HUDEP-2 (cell line): ENCODE data around the gene IL1RL2.
A peak's percentile ranks its signal among the peaks of the same experiment; 100 is the strongest.

Source experiments
- DNase-seq, 76 experiments: peaks; one replicate each; lab custom pipeline; 2025; ENCODE audit not compliant: unreplicated experiment in 76 of 76; lab: John Stamatoyannopoulos, UW

Gene IL1RL2

DNA sequence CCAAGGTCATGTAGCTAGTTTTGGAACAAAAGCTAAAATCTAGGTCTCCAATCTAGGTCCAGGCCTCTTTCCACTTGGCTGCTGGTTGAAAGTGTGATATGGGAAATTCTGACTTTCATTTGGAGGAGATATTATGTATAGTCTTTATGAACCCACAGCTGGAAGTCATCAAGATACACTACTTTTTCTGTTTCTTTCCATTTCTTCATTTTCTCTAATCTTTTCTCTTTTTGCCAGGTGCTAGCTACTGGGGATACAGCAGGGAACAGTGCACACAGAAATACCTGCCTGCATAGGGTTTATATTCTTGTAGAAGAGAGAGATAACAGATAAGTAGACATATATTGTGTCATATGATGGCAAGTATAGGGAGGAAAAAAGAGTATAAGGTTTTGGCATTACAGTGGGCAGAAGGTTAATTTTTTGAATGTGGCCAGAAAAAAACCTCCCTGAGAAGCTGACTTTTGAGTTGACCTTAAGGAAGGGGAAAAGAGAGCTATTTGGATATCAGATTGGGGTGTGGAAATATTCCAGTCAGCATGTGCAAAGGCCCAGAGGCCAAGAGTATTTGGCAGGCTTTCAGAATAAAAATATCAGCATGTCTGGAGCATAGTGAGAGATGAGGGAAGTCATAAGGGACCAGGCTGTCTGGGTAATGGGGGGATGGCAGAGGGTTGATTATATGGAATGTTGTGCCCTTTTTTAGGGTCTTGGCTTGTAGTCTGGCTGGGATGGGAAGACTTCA is 28.6 kb upstream of the IL1RL2 start:
- no peak for DNase-seq

- DNase-seq, result no peak
These were observed 27.5 kb upstream of the IL1RL2 start for GRCh38 chr2:102159295-102159694.

DNA sequence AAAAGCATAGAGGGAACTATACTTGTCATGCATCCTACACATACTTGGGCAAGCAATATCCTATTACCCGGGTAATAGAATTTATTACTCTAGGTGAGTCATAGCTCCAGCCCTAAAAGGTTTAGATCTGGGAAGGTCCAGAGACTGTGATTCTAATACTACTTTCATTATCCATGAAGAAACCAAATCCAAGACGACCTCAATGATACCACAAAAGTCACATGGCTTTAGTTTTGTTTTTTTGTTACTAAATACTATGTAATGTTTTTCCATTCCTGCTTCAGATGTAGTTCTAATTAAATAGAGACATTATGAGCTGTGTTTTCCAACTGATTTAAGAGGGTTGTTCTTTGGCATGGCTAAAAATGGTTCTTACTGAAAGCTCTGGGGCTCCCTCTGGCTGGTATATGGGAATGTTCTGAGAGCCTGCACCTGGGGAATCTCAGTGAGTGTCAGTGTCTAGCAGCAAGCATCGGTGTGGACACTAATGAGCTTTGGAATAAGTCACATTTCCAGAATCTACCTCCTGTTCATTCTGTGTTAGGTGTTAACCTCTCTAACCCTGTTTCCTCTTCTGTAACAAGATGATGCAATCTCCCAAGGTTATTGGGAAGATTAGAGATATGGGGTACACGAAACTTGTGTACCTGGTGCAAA is 20.5 kb upstream of the IL1RL2 start:
- peak in 8 of 76 experiments; percentile 0 to 7 (median 4) for DNase-seq

- DNase-seq, result no peak
These were observed 18.6 kb upstream of the IL1RL2 start for GRCh38 chr2:102168026-102168771.

- DNase-seq, result no peak
These were observed 14.9 kb upstream of the IL1RL2 start for GRCh38 chr2:102171946-102172345.

GRCh38 chr2:102172745-102173144 is 14.1 kb upstream of the IL1RL2 start:
- DNase-seq, result no peak

DNA sequence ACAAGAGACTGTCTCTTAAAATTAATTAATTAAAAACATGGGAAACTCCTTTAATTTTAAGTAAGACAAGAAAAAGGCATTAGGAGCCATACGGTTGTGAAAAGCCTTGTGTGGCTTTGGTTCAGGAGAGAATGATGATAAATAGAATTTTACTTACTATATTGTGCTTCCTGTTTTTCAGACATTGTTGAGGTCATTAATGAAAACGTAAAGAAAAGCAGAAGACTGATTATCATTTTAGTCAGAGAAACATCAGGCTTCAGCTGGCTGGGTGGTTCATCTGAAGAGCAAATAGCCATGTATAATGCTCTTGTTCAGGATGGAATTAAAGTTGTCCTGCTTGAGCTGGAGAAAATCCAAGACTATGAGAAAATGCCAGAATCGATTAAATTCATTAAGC is 10.7 kb upstream of the IL1RL2 start:
- no peak for DNase-seq

GRCh38 chr2:102177814-102178478 is 8.9 kb upstream of the IL1RL2 start:
- no peak for DNase-seq

DNA sequence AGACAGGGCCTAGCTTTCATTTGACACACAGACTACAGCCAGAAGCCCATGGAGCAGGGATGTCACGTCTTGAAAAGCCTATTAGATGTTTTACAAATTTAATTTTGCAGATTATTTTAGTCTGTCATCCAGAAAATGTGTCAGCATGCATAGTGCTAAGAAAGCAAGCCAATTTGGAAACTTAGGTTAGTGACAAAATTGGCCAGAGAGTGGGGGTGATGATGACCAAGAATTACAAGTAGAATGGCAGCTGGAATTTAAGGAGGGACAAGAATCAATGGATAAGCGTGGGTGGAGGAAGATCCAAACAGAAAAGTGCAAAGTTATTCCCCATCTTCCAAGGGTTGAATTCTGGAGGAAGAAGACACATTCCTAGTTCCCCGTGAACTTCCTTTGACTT is 7.8 kb upstream of the IL1RL2 start:
- no peak for DNase-seq

- no peak for DNase-seq
These were observed 6.8 kb upstream of the IL1RL2 start for GRCh38 chr2:102179788-102180686.

DNA sequence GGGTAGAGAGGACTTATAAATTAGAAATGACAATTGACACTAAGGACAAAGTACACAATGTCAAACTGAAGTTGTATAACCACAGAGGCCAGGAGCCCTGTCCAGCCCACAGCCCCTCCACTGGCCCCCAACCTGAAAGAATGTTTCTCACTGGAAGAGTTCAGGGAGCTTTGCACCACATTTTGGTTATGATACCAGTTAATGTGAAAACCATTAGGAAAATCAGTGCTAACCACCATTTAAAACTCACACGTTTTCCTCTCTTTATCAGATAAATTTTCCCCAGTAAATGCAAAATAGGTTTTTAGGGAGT is 6.2 kb upstream of the IL1RL2 start:
- no peak for DNase-seq

GRCh38 chr2:102181376-102181775 is 5.4 kb upstream of the IL1RL2 start:
- no peak for DNase-seq

DNA sequence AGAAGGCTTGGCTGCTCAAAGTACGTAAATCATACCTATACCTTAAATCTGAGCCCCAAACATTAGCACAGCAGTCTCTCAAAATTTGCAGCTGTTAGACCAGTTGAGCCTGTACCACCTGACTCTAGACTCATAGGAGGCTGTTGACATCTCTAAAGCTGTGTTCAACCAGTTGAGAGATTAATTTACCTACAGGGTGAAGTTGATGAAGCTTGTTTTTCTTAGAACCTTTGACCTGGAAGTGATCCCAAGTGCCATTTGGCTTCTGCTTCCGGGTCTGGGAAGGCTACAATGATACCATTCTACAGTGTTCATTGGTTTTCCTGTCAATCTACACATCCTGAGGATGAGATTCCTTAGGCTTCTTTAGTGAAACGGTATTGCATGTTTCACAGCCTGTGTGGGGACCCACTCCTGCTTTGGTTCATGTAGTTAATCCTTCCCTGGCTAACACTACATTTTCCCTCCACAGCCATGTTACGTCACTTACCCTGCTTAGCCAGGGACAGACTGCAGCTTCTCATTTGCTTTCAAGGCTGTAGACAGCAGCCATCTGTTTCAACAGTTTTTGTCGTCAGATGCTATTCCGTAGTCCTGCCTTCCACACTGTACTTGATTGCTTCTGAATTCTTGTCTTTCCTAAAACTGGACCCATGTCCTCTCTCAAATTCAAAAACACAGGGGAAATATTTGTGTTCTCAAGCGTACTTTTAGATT is 4.7 kb upstream of the IL1RL2 start:
- no peak for DNase-seq

GRCh38 chr2:102184018-102184417 is 2.8 kb upstream of the IL1RL2 start:
- no peak for DNase-seq

DNA sequence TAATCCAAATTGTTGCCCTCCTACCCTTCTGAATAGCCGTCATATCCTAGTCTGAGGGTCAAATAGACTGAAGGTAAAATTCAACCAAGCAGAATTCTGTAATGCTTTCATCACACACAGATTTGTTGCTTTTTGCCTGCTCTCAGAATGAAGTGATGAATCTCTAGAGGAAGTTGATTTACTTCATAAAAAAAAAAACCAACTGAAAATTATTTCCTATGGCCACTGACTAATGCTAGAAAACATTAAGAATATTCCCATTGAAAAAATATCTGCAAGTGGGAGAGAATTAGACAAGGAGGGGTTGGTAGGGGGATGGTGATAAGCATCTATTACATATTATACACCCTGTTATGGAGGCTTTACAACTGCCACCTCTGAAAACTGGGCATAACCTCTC is 2.3 kb upstream of the IL1RL2 start:
- no peak for DNase-seq

GRCh38 chr2:102185347-102185746 is 1.5 kb upstream of the IL1RL2 start:
- peak in 1 of 76 experiments; percentile 1 for DNase-seq

DNA sequence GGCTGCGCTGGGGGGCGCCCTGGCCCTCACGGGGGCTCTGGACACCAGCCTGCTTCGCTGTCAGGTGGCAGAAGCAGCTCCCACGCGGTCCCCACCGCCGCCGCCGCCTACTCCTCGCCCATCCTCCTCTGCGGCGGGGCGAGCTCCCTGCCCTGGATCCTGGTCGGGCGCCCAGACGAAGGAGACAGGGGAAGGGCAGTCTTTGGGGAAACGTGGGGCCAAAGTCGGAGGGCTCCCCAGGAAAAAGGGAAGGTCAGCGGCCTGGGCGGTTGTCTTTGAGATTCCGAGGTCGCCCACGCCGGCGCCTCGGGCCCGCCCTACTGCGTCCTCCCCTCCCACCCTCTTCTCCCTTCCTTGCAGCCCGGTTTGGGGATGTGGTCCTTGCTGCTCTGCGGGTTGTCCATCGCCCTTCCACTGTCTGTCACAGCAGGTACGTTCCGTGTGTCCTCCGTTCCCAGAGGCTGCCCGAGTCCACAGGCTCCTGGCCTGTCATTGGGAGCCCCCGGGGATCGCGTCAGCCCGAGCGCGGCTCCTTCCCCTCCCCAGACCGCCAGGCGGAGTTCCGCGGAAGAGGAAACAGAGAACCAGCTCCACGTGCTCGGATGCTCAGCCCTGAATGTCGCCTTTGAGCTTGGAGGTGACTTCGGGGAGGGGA is 800 bp downstream of the IL1RL2 start:
- DNase-seq, result peak in 7 of 76 experiments; percentile 2 to 37 (median 12)

GRCh38 chr2:102190430-102191107 is 3.7 kb downstream of the IL1RL2 start:
- no peak for DNase-seq

- no peak for DNase-seq
These were observed 4.7 kb downstream of the IL1RL2 start for GRCh38 chr2:102191501-102191900.
